Measurements from ENCODE around the gene KHDC1. TPM values are rescaled to one million over a fixed set of nuclear protein-coding genes. Genes with fewer than 3 reads are reported as not detected.
"Not testable (repeated sequence)": the region's sequence is repeated elsewhere in the genome, so short reads cannot be mapped to it uniquely, and the experiment has no call there.

The KHDC1 gene
- total and polyA plus RNA-seq, 2 experiments from 2014 or later = 1.1 to 3.8 TPM

DNA sequence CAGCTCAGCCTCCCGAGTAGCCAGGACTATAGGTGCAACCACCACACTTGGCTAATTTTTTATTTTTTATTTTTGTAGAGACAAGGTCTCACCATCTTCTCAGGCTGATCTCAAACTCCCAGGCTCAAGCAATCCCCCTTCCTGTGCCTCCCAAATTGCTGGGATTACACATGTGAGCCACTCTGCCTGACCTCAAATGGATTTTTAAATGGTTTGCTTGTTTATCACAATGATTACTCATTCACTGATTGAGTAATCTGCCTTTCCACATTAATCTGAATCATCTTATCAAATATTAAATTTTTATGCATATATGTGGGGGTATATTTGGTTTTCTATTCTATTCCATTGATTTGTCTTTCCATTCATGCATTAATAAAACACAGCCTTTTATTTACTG, 28.3 kb downstream of the KHDC1 start:
- Histone ChIP-seq H3F3A (ENCODE audit: insufficient read depth) (peaks cover 34% of the 10 kb centered on the region), H3K27ac (peak overlapping the region; percentile 63), H3K9me3 (ENCODE audit: low read depth) (no peaks in the 10 kb centered on the region), H4K20me1 (ENCODE audit: insufficient read depth) (no peaks in the 10 kb centered on the region), H3K9me2 (ENCODE audit: insufficient read depth) (no peaks in the 10 kb centered on the region), H3K79me2 (ENCODE audit: insufficient read depth) (no peaks in the 10 kb centered on the region), H3K36me3 (ENCODE audit: low read depth) (no peaks in the 10 kb centered on the region), H3K27me3 (replicated peaks; ENCODE audit: insufficient read depth) (no peaks in the 10 kb centered on the region), H3K9ac (peak overlapping the region; percentile 8; the same call in 1 of the 2 replicates), H2AFZ (no peak overlapping the region), H3K4me1 (ENCODE audit: insufficient read depth) (peaks cover 30% of the 10 kb centered on the region), H3K4me3 (peak overlapping the region; percentile 24; the same call in 1 of the 2 replicates), H3K4me2 (ENCODE audit: unreplicated experiment) (peak overlapping the region; percentile 67)
- no peak for TF ChIP-seq EZH2 (IDR thresholded peaks at IDR 0.05; ENCODE audit: insufficient read depth, poor library complexity, severe bottlenecking)
- WGBS, 2 experiments (ENCODE audit: low coverage in 1 of 2, low lambda C conversion rate in 2 of 2, missing lambda C conversion rate in 2 of 2) = 24 to 27% methylated on average over 1 of the region's 1 CpG
- DNase-seq = peak; percentile 86
- in situ Hi-C loops (cut with MboI) = no loop called here

DNA sequence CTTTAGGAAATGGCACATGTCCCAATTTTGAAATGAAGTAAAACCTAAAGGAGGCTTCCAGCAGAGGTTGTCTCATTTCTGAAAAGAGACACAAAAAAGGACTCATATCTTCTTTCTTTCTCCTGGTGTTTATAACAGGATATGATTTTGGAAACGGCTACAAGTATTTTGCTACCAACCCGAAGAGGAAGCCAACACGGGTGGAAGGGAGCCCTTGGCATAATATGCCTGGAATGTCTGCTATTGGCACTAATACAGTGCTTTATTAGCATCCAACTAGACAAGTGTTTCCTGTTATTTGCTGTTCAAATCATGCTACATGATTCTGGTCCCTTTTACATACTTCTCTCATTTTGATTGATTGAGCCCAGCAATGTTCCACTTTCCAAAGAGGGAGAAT, 29.0 kb downstream of the KHDC1 start:
- 0 to 6% methylated on average over 3 of the region's 3 CpGs for WGBS, 2 experiments (ENCODE audit: low coverage in 1 of 2, low lambda C conversion rate in 2 of 2, missing lambda C conversion rate in 2 of 2)
- H3K79me2 ChIP-seq (ENCODE audit: insufficient read depth); H3K9me3 ChIP-seq (ENCODE audit: low read depth); in situ Hi-C loops (cut with MboI); H3K27me3 ChIP-seq (replicated peaks; ENCODE audit: insufficient read depth); H3K9ac ChIP-seq; H3K36me3 ChIP-seq (ENCODE audit: low read depth); H4K20me1 ChIP-seq (ENCODE audit: insufficient read depth); H3K9me2 ChIP-seq (ENCODE audit: insufficient read depth); H2AFZ ChIP-seq: not testable (repeated sequence)
- Histone ChIP-seq H3K4me1 (ENCODE audit: insufficient read depth) (peaks cover 30% of the 10 kb centered on the region), H3F3A (ENCODE audit: insufficient read depth) (peaks cover 34% of the 10 kb centered on the region), H3K4me3 (peak overlapping the region; percentile 24; the same call in 1 of the 2 replicates), H3K4me2 (ENCODE audit: unreplicated experiment) (peak overlapping the region; percentile 67), H3K27ac (peak overlapping the region; percentile 63)
- DNase-seq = peak; percentile 35

DNA sequence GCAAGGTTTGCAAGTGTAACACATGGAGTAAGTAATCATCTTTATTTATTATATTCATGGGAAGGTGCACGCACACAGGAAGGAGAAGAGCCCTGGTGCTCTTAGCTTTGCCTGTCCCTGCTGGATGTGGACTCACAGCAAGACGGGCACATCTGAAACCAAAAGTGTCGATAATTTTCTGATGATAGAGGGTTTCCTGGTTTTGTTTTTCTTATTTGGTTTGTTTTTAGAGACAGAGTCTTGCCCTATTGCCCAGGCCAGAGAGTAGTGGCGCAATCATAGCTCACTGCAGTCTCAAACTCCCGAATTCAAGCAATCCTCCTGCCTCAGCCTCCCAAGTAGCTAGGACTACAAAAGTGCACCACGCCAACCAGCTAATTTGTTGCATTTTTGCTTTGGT, 29.9 kb downstream of the KHDC1 start:
- Histone ChIP-seq H2AFZ (no peak overlapping the region), H3K27me3 (replicated peaks; ENCODE audit: insufficient read depth) (no peaks in the 10 kb centered on the region), H3K4me2 (ENCODE audit: unreplicated experiment) (peak overlapping the region; percentile 67), H3K79me2 (ENCODE audit: insufficient read depth) (no peaks in the 10 kb centered on the region), H3K9ac (no peak overlapping the region), H3K9me3 (ENCODE audit: low read depth) (no peaks in the 10 kb centered on the region), H3K9me2 (ENCODE audit: insufficient read depth) (no peaks in the 10 kb centered on the region), H3K4me3 (no peak overlapping the region), H3F3A (ENCODE audit: insufficient read depth) (peaks cover 34% of the 10 kb centered on the region), H3K27ac (no peak overlapping the region), H4K20me1 (ENCODE audit: insufficient read depth) (no peaks in the 10 kb centered on the region), H3K4me1 (ENCODE audit: insufficient read depth) (peaks cover 30% of the 10 kb centered on the region), H3K36me3 (ENCODE audit: low read depth) (no peaks in the 10 kb centered on the region)
- TF ChIP-seq EZH2phosphoT487 (IDR thresholded peaks at IDR 0.05; ENCODE audit: insufficient read depth, low read depth) = no peak
- no peak for TF ChIP-seq EZH2 (IDR thresholded peaks at IDR 0.05; ENCODE audit: insufficient read depth, poor library complexity, severe bottlenecking)
- in situ Hi-C loops (cut with MboI) = no loop called here
- DNase-seq = no peak
- WGBS, 2 experiments (ENCODE audit: low coverage in 1 of 2, low lambda C conversion rate in 2 of 2, missing lambda C conversion rate in 2 of 2) = 96% methylated on average over 6 of the region's 6 CpGs

DNA sequence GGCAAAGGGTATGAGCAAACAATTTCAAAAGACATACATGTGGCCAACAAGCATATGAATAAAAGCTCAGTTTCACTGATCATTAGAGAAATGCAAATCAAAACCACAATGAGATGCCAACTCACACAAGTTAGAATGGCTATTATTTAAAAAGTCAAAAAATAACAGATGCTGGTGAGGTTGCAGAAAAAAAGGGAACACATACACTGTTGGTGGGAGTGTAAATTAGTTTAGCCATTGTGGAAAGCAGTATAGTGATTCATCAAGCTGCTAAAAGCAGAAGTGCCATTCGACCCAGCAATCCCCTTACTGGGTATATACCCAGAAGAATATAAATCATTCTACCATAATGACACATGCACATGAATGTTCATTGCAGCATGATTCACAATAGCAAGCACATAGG, 31.0 kb downstream of the KHDC1 start:
- peaks cover 30% of the 10 kb centered on the region for H3K4me1 ChIP-seq (ENCODE audit: insufficient read depth)
- H4K20me1 ChIP-seq (ENCODE audit: insufficient read depth) = no peaks in the 10 kb centered on the region
- no peak overlapping the region for H3K4me2 ChIP-seq (ENCODE audit: unreplicated experiment)
- H3K27me3 ChIP-seq (replicated peaks; ENCODE audit: insufficient read depth) = no peaks in the 10 kb centered on the region
- whole genome bisulfite sequencing, 2 experiments (ENCODE audit: low coverage in 1 of 2, low lambda C conversion rate in 2 of 2, missing lambda C conversion rate in 2 of 2) = 40 to 47% methylated on average over 1 of the region's 1 CpG
- H3K27ac ChIP-seq = no peak overlapping the region
- TF ChIP-seq EZH2phosphoT487 (IDR thresholded peaks at IDR 0.05; ENCODE audit: insufficient read depth, low read depth) = no peak
- no peaks in the 10 kb centered on the region for H3K9me2 ChIP-seq (ENCODE audit: insufficient read depth)
- DNase-seq = no peak
- no peaks in the 10 kb centered on the region for H3K36me3 ChIP-seq (ENCODE audit: low read depth)
- in situ Hi-C loops (cut with MboI) = no loop called here
- H2AFZ ChIP-seq = no peak overlapping the region
- H3K9ac ChIP-seq = no peak overlapping the region
- no peaks in the 10 kb centered on the region for H3K79me2 ChIP-seq (ENCODE audit: insufficient read depth)
- no peak overlapping the region for H3K4me3 ChIP-seq
- H3F3A ChIP-seq (ENCODE audit: insufficient read depth) = peaks cover 34% of the 10 kb centered on the region
- H3K9me3 ChIP-seq (ENCODE audit: low read depth) = no peaks in the 10 kb centered on the region

DNA sequence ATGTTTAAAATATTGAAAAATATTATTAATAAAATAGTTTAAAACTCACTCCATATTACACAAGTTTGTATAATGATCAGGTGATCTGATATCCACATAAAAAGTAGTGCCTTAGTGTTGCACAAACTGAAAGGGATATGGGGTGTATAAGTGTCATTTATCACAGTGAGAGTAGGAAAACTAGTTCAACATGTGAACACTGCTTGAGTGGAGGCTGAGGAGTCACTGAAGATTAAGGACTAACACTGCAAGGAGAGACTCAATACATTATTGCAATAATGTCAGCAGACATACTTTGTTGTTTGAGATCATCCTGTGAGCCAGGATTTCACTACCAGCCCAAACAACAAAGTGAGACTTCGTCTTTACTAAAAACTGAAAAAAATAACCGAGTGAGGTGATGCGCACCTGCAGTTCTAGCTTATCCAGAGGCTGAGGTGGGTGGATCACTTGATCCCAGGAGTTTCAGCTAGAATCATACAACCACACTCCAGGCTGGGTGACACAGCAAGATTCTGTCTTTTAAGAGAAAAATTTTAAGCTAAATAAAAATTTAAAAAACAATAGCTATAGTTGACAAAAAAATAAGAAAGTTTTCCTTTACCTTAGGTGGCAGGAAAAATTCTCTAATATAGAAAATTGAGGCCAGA, 35.3 kb downstream of the KHDC1 start:
- no peaks in the 10 kb centered on the region for H4K20me1 ChIP-seq (ENCODE audit: insufficient read depth)
- H3K9me3 ChIP-seq (ENCODE audit: low read depth) = no peaks in the 10 kb centered on the region
- in situ Hi-C loops (cut with MboI) = no loop called here
- no peak for TF ChIP-seq EZH2phosphoT487 (IDR thresholded peaks at IDR 0.05; ENCODE audit: insufficient read depth, low read depth)
- no peak for TF ChIP-seq EZH2 (IDR thresholded peaks at IDR 0.05; ENCODE audit: insufficient read depth, poor library complexity, severe bottlenecking)
- no peaks in the 10 kb centered on the region for H3F3A ChIP-seq (ENCODE audit: insufficient read depth)
- no peaks in the 10 kb centered on the region for H3K36me3 ChIP-seq (ENCODE audit: low read depth)
- H3K79me2 ChIP-seq (ENCODE audit: insufficient read depth) = no peaks in the 10 kb centered on the region
- H3K27me3 ChIP-seq (replicated peaks; ENCODE audit: insufficient read depth) = no peaks in the 10 kb centered on the region
- WGBS, 2 experiments (ENCODE audit: low coverage in 1 of 2, low lambda C conversion rate in 2 of 2, missing lambda C conversion rate in 2 of 2) = 90 to 91% methylated on average over 3 of the region's 3 CpGs
- DNase-seq = no peak
- no peak overlapping the region for H3K27ac ChIP-seq
- no peak overlapping the region for H2AFZ ChIP-seq
- H3K9ac ChIP-seq = no peak overlapping the region
- H3K4me2 ChIP-seq (ENCODE audit: unreplicated experiment) = no peak overlapping the region
- no peaks in the 10 kb centered on the region for H3K9me2 ChIP-seq (ENCODE audit: insufficient read depth)
- H3K4me1 ChIP-seq (ENCODE audit: insufficient read depth) = no peaks in the 10 kb centered on the region
- no peak overlapping the region for H3K4me3 ChIP-seq
